Measurements from ENCODE around the gene NBAS. TPM values are rescaled to one million over a fixed set of nuclear protein-coding genes. Genes with fewer than 3 reads are reported as not detected.

NBAS gene
- total RNA-seq, 3 donors from 2014 or later (not counting 1 experiment from before 2014, with no cell fraction given), result 27.8 to 34.7 (median 29.2) TPM

DNA sequence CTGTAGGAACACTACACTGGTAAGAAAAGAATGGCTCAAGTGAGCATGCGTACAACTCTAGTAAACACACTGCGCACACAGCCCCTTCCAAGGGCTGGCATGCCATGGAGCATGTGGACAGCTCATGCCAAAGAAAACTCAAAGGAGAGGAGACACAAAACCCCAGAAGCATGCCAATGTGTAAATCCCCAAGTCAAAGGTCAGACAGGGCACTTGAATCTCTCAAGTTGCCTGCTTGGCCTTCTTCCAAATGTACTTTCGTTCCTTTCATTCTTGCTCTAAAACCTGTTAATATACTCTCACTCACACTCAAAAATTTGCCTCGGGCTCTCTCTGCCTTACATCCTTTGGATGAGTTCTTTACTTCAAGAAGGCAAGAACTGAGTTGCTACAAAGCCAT lies 365.3 kb downstream of the NBAS start:
- ATAC-seq (no peak), DNase-seq (no peak)
- H3K9me3 Mint-ChIP-seq, result no peaks in the 10 kb centered on the region
- intact Hi-C loops (cut with micrococcal nuclease), result no loop called here
- H3K4me1 Mint-ChIP-seq, result peaks cover 7 to 11% of the 10 kb centered on the region in 2 donors
- no peak overlapping the region for H3K27ac ChIP-seq (ENCODE audit: low read length)
- H3K4me3 ChIP-seq (ENCODE audit: low read length), result no peak overlapping the region
- no peaks in the 10 kb centered on the region for H3K9me3 ChIP-seq (ENCODE audit: control insufficient read depth, insufficient read depth, low read length)
- H3K4me1 ChIP-seq (ENCODE audit: control insufficient read depth, insufficient read depth, low read length), result no peaks in the 10 kb centered on the region
- no peaks in the 10 kb centered on the region for H3K36me3 ChIP-seq (ENCODE audit: control insufficient read depth, insufficient read depth, low read length)
- H3K36me3 Mint-ChIP-seq, result no peaks in the 10 kb centered on the region
- no peak overlapping the region for H3K4me3 Mint-ChIP-seq
- no peaks in the 10 kb centered on the region for H3K27me3 ChIP-seq (ENCODE audit: control insufficient read depth, insufficient read depth, low read length)
- TF ChIP-seq, protein P1, sequence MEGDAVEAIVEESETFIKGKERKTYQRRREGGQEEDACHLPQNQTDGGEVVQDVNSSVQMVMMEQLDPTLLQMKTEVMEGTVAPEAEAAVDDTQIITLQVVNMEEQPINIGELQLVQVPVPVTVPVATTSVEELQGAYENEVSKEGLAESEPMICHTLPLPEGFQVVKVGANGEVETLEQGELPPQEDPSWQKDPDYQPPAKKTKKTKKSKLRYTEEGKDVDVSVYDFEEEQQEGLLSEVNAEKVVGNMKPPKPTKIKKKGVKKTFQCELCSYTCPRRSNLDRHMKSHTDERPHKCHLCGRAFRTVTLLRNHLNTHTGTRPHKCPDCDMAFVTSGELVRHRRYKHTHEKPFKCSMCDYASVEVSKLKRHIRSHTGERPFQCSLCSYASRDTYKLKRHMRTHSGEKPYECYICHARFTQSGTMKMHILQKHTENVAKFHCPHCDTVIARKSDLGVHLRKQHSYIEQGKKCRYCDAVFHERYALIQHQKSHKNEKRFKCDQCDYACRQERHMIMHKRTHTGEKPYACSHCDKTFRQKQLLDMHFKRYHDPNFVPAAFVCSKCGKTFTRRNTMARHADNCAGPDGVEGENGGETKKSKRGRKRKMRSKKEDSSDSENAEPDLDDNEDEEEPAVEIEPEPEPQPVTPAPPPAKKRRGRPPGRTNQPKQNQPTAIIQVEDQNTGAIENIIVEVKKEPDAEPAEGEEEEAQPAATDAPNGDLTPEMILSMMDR (IDR thresholded peaks at IDR 0.05), result no peak
- H3K27me3 Mint-ChIP-seq (ENCODE audit: low read depth in 2 of 2), result no peaks in the 10 kb centered on the region
- H3K27ac Mint-ChIP-seq, result no peak overlapping the region
- 98% methylated on average over 4 of the region's 4 CpGs for WGBS (ENCODE audit: insufficient coverage)

- Mint-ChIP-seq H3K27ac (no peak overlapping the region), H3K9me3 (no peaks in the 10 kb centered on the region), H3K27me3 (ENCODE audit: low read depth in 2 of 2) (no peaks in the 10 kb centered on the region), H3K4me3 (no peak overlapping the region), H3K4me1 (no peaks in the 10 kb centered on the region), H3K36me3 (no peaks in the 10 kb centered on the region)
- Histone ChIP-seq H3K36me3 (ENCODE audit: control insufficient read depth, insufficient read depth, low read length) (peaks cover 9% of the 10 kb centered on the region), H3K4me3 (ENCODE audit: low read length) (no peak overlapping the region), H3K27ac (ENCODE audit: low read length) (no peak overlapping the region), H3K9me3 (ENCODE audit: control insufficient read depth, insufficient read depth, low read length) (no peaks in the 10 kb centered on the region), H3K4me1 (ENCODE audit: control insufficient read depth, insufficient read depth, low read length) (no peaks in the 10 kb centered on the region), H3K27me3 (ENCODE audit: control insufficient read depth, insufficient read depth, low read length) (no peaks in the 10 kb centered on the region)
- TF ChIP-seq, protein P1 (IDR thresholded peaks at IDR 0.05), result no peak
- ATAC-seq (no peak), DNase-seq (no peak)
- WGBS (ENCODE audit: insufficient coverage), result 95% methylated on average over 3 of the region's 4 CpGs
- intact Hi-C loops (cut with micrococcal nuclease), result no loop called here
These were observed 369.3 kb downstream of the NBAS start for GRCh38 chr2:15191789-15192188.

DNA sequence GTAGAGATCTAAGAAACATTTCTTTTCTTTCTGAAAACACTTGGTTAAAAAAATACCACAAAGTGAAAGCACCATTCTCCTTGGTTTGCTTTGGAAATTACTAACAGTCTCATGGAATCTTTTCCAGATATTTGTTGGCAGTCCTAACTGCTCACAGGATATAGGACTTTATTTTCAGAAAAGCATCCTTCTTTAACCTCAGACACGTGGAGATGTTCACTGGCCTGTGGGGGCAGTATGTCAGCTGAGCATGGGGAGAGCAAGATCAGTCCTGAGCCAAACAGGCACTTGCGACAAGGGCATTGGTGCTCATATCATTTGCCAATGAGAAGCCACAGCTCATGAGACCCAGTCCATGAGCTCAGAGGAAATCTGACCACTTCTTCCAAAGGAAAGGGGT lies 371.9 kb downstream of the NBAS start:
- WGBS (ENCODE audit: insufficient coverage), result 84% methylated on average over 2 of the region's 2 CpGs
- H3K4me3 Mint-ChIP-seq, result no peak overlapping the region
- no peaks in the 10 kb centered on the region for H3K27me3 ChIP-seq (ENCODE audit: control insufficient read depth, insufficient read depth, low read length)
- no peak for DNase-seq
- H3K27ac Mint-ChIP-seq, result no peak overlapping the region
- no peaks in the 10 kb centered on the region for H3K9me3 ChIP-seq (ENCODE audit: control insufficient read depth, insufficient read depth, low read length)
- intact Hi-C loops (cut with micrococcal nuclease), result no loop called here
- no peaks in the 10 kb centered on the region for H3K27me3 Mint-ChIP-seq (ENCODE audit: low read depth in 2 of 2)
- no peaks in the 10 kb centered on the region for H3K4me1 ChIP-seq (ENCODE audit: control insufficient read depth, insufficient read depth, low read length)
- H3K4me1 Mint-ChIP-seq, result no peaks in the 10 kb centered on the region
- no peak for ATAC-seq
- peaks cover 12% of the 10 kb centered on the region for H3K36me3 ChIP-seq (ENCODE audit: control insufficient read depth, insufficient read depth, low read length)
- H3K4me3 ChIP-seq (ENCODE audit: low read length), result no peak overlapping the region
- H3K36me3 Mint-ChIP-seq, result no peaks in the 10 kb centered on the region
- no peak overlapping the region for H3K27ac ChIP-seq (ENCODE audit: low read length)
- TF ChIP-seq, protein P1 (IDR thresholded peaks at IDR 0.05), result no peak
- no peaks in the 10 kb centered on the region for H3K9me3 Mint-ChIP-seq

DNA sequence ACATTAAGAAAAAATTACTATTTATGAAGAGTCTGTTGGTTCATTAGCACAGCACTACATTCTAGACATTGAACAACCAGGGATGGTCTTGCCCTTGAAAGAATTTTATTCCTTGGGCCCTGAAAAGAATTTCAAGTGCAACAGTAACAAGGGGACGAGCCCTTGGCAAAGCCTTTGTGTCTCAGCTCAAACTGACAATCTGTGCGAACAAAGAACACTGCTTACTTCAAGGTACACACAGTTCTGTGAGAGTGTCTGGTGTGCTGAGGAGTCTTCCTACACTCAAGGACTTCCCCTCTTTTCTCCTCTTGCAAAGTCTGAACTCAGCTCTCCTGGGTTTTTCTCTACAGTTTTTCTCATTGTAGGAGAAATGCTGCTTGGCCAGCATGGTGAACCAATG lies 373.4 kb downstream of the NBAS start:
- Histone ChIP-seq H3K36me3 (ENCODE audit: control insufficient read depth, insufficient read depth, low read length) (peaks cover 12% of the 10 kb centered on the region), H3K4me3 (ENCODE audit: low read length) (no peak overlapping the region), H3K4me1 (ENCODE audit: control insufficient read depth, insufficient read depth, low read length) (no peaks in the 10 kb centered on the region), H3K27ac (ENCODE audit: low read length) (no peak overlapping the region), H3K9me3 (ENCODE audit: control insufficient read depth, insufficient read depth, low read length) (no peaks in the 10 kb centered on the region), H3K27me3 (ENCODE audit: control insufficient read depth, insufficient read depth, low read length) (no peaks in the 10 kb centered on the region)
- no peaks in the 10 kb centered on the region for H3K27me3 Mint-ChIP-seq (ENCODE audit: low read depth in 2 of 2)
- no peak for DNase-seq
- no peaks in the 10 kb centered on the region for H3K9me3 Mint-ChIP-seq
- no peak overlapping the region for H3K27ac Mint-ChIP-seq
- intact Hi-C loops (cut with micrococcal nuclease), result no loop called here
- TF ChIP-seq, protein P1 (IDR thresholded peaks at IDR 0.05), result no peak
- H3K4me3 Mint-ChIP-seq, result no peak overlapping the region
- WGBS (ENCODE audit: insufficient coverage), result 89% methylated on average over 2 of the region's 2 CpGs
- no peaks in the 10 kb centered on the region for H3K36me3 Mint-ChIP-seq
- H3K4me1 Mint-ChIP-seq, result no peaks in the 10 kb centered on the region
- no peak for ATAC-seq

All from natural killer cell (primary cell).